Measurements from ENCODE around the gene OPN1SW.

The OPN1SW gene

DNA sequence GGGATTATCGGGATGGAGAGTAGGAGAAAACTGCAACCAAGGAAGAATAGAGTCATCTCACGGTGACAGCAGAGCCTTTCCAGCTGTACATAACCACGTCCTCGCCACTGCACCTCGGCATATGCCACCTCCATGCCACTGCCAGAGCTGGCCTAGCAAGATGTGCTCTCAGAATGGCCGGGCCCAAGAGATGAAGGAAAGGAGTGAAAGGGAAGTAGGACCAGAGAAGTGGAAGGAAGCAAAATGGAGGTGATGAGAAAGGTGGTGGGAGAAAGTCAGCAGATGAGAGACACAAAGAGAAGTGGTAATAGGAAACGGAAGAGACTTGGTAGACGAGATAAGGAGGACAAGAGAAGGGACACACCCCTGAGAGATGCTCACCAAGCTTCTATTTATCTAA, 44.4 kb downstream of the OPN1SW start:
- DNase-seq: no peak

DNA sequence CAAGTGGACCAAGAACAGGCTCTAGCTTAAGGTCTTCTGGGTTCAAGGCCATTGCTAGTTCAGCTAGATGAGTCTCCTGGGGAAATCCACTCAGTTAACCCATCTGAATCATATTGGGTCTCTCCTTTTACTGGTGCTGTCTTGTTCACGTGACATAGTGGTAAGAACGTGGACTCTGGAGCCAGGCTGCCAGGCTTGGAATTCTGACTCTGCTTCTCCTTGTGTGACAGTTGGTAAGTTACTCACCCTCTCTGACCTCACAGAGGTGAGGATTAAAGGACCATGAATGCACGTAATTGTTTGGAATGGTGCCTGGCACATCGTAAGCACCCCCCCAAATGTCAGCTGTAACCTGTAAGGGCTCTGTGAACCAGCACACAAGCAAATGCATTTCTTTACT, 46.1 kb downstream of the OPN1SW start:
- DNase-seq: no peak

DNA sequence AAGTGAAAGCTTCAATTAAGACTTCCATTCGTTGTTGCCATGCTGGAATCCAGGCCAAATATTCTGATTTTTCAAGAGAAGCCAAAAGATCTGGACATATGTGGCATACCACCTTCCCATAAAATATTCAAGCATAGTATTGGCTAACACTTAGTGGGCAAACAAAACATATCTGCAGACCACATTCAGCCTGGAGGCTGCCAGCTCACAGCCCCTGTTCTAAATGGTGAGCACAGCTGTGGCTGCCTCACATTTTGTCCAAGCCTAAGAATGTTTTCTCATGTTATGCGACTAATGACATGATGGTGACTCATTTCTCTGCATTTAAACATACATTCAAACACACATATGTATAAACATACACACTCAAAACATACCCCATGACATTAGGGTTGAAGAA, 47.0 kb downstream of the OPN1SW start:
- no peak for DNase-seq

- no peak for DNase-seq
Observed at GRCh38 chr7:128727239-128727638, 48.4 kb downstream of the OPN1SW start.

DNA sequence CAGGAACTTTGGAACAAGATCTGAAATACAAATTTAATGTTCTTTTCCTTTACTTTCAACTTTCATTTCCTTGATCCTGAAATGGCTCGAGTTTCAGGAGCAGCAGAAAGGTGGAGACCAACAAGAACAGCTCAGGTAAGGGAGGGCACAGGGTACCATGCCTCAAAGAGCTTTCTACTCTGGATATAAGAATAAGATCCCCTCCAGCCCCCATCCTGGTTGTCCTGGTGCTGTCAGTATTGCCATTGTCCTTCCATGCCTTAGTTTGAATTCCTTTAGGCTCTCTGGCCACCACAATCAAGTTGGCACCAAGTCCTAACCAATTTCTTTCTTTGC, 48.9 kb downstream of the OPN1SW start:
- DNase-seq: no peak

GRCh38 chr7:128726059-128726736, 49.4 kb downstream of the OPN1SW start:
- no peak for DNase-seq

DNA sequence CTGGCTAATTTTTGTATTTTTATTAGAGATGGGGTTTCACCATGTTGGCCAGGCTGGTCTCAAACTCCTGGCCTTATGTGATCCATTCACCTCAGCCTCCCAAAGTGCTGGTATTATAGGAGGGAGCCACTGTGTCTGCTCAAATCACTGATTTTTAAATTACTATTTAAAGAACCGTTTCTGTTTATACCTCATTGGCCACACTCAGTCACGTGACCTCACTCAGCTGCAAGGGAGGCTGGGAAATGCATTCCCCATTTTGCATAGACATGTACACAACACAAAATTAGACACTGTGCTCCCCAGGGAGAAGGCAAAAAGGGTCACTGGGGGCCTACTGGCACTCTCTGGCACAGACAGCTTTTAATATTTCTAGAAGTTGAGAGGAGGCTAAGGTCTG, 50.1 kb downstream of the OPN1SW start:
- no peak for DNase-seq

DNA sequence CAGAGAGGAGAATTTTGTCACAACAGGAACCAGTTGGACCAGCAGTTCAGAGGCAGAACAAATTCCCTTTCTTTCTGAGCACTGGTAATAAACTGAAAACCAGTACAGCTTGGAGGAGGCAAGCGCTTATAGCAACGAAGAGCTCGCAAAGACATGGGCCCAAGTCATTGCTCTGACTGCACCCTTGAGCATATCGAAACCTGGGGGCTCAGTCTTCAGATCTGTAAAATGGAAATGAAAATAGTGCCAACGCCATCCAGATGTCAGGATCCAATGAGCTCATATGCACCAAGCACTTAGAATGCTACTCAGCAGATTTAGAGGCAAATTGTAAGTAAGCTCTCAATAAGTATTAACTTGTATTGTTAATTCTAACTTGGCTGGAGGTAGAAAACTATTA, 50.9 kb downstream of the OPN1SW start:
- no peak for DNase-seq
